Tibial nerve (tissue), 4 donors: ENCODE measurements around the gene CD302.
"Not testable (repeated sequence)": the region's sequence is repeated elsewhere in the genome, so short reads cannot be mapped to it uniquely, and the experiment has no call there.

Source experiments
- EP300 ChIP-seq, 2 donors: sonication (generic); formaldehyde crosslinking; IDR thresholded peaks; one replicate each; pipeline ENCODE4 v1.6.1; 2017; ENCODE audit warnings: antibody characterized with exemption in 2 of 2, mild to moderate bottlenecking in 1 of 2
- POLR2A ChIP-seq, 2 donors: fragments of 450-650 bp; IDR thresholded peaks; one replicate each; pipeline ENCODE4 v1.6.1; 2017; ENCODE audit warnings: antibody characterized with exemption in 2 of 2, mild to moderate bottlenecking in 2 of 2, moderate library complexity in 2 of 2
- TF ChIP-seq, protein P1 (sequence below), 5 experiments: fragments of 200-600 bp in 3 of 5; fragments of 450-650 bp in 2 of 5; sonication (generic) in 3 of 5; IDR thresholded peaks; one replicate each; pipeline ENCODE4 v1.5.1; 2016 to 2019; ENCODE audit warnings: antibody characterized with exemption in 5 of 5, mild to moderate bottlenecking in 3 of 5, moderate library complexity in 2 of 5

- TF ChIP-seq POLR2A, EP300 (IDR thresholded peaks at IDR 0.05): not testable (repeated sequence)
- TF ChIP-seq, protein P1, sequence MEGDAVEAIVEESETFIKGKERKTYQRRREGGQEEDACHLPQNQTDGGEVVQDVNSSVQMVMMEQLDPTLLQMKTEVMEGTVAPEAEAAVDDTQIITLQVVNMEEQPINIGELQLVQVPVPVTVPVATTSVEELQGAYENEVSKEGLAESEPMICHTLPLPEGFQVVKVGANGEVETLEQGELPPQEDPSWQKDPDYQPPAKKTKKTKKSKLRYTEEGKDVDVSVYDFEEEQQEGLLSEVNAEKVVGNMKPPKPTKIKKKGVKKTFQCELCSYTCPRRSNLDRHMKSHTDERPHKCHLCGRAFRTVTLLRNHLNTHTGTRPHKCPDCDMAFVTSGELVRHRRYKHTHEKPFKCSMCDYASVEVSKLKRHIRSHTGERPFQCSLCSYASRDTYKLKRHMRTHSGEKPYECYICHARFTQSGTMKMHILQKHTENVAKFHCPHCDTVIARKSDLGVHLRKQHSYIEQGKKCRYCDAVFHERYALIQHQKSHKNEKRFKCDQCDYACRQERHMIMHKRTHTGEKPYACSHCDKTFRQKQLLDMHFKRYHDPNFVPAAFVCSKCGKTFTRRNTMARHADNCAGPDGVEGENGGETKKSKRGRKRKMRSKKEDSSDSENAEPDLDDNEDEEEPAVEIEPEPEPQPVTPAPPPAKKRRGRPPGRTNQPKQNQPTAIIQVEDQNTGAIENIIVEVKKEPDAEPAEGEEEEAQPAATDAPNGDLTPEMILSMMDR (IDR thresholded peaks at IDR 0.05) = not testable (repeated sequence)
Measured at GRCh38 chr2:159724795-159725572, 73.0 kb downstream of the CD302 start.
